GM19238 (cell line): ENCODE measurements around the gene HBD.

Experiments
- DNase-seq: peaks from one replicate; pipeline ENCODE4 v3.0.0; 2011; ENCODE audit warnings: low spot score; ENCODE audit not compliant: insufficient read length

HBD gene

GRCh38 chr11:5233307-5233706, 976 bp downstream of the HBD start:
- DNase-seq, result no peak

- DNase-seq, result no peak
Observed at GRCh38 chr11:5232821-5233220, 1.5 kb downstream of the HBD start.

- no peak for DNase-seq
Observed at GRCh38 chr11:5232176-5232575, 2.1 kb downstream of the HBD start.

GRCh38 chr11:5231111-5231510, 3.2 kb downstream of the HBD start:
- DNase-seq, result no peak

- DNase-seq, result no peak
Observed at GRCh38 chr11:5230266-5230665, 4.0 kb downstream of the HBD start.

- DNase-seq, result no peak
Observed at GRCh38 chr11:5229796-5230195, 4.5 kb downstream of the HBD start.

- no peak for DNase-seq
Observed at GRCh38 chr11:5229356-5229755, 4.9 kb downstream of the HBD start.

- no peak for DNase-seq
Observed at GRCh38 chr11:5228124-5228523, 6.2 kb downstream of the HBD start.

- no peak for DNase-seq
Observed at GRCh38 chr11:5227681-5228080, 6.6 kb downstream of the HBD start.

- no peak for DNase-seq
Observed at GRCh38 chr11:5226732-5227310, 7.5 kb downstream of the HBD start, which contains the start of gene HBB. Gene HBB, minus strand, starts transcription at chr11:5227071. Its CDS starts 50 bp downstream, at chr11:5227021.

GRCh38 chr11:5225480-5225871, 8.8 kb downstream of the HBD start:
- DNase-seq, result no peak

GRCh38 chr11:5224538-5225479, 9.5 kb downstream of the HBD start:
- DNase-seq, result no peak

GRCh38 chr11:5223686-5224085, 10.6 kb downstream of the HBD start:
- no peak for DNase-seq

- no peak for DNase-seq
Observed at GRCh38 chr11:5223146-5223545, 11.1 kb downstream of the HBD start.

GRCh38 chr11:5210376-5210885, 23.9 kb downstream of the HBD start:
- no peak for DNase-seq

- peak; percentile 15 for DNase-seq
Observed at GRCh38 chr11:5204787-5205186, 29.5 kb downstream of the HBD start.

GRCh38 chr11:5203366-5203765, 30.9 kb downstream of the HBD start:
- no peak for DNase-seq

- DNase-seq, result no peak
Observed at GRCh38 chr11:5200582-5200981, 33.7 kb downstream of the HBD start, which contains the start of gene OR51V1. Gene OR51V1, minus strand, starts transcription at chr11:5200682. Its CDS starts 0 bp downstream, at chr11:5200682.

- no peak for DNase-seq
Observed at GRCh38 chr11:5198285-5198684, 36.0 kb downstream of the HBD start.

- no peak for DNase-seq
Observed at GRCh38 chr11:5197536-5197935, 36.7 kb downstream of the HBD start.

GRCh38 chr11:5196731-5197130, 37.6 kb downstream of the HBD start:
- no peak for DNase-seq

- DNase-seq, result no peak
Observed at GRCh38 chr11:5196067-5196466, 38.2 kb downstream of the HBD start.
